MM.1S (cell line): ENCODE data around the gene CAPN15.

ENCODE experiments used
- DNase-seq: peaks from one replicate; pipeline ENCODE4 v3.0.0-alpha.2; 2015
- H2AFZ ChIP-seq: fragments of 300-600 bp; sonication (generic); 2 replicates; pipeline ENCODE4 v1.6.0; 2016; ENCODE audit warnings: antibody characterized with exemption, low read length
- H3F3A ChIP-seq: fragments of 300-600 bp; sonication (generic); 2 replicates; pipeline ENCODE4 v1.6.1; 2016; ENCODE audit warnings: mild to moderate bottlenecking, antibody characterized with exemption, low read length, moderate library complexity, mixed read lengths; ENCODE audit not compliant: insufficient read depth
- H3K27ac ChIP-seq: fragments of 300-600 bp; sonication (generic); 2 replicates; pipeline ENCODE4 v1.5.1; 2016; ENCODE audit warnings: mild to moderate bottlenecking, low read length
- H3K27me3 ChIP-seq: fragments of 300-600 bp; sonication (generic); replicated peaks from 2 replicates; pipeline ENCODE4 v1.6.0; 2016; ENCODE audit warnings: low read length; ENCODE audit not compliant: insufficient read depth
- H3K36me3 ChIP-seq: fragments of 300-600 bp; sonication (generic); replicated peaks from 2 replicates; pipeline ENCODE4 v1.6.1; 2016; ENCODE audit warnings: mild to moderate bottlenecking, low read length, mixed read lengths; ENCODE audit not compliant: insufficient read depth
- H3K4me1 ChIP-seq: fragments of 300-600 bp; sonication (generic); 2 replicates; pipeline ENCODE4 v1.6.1; 2016; ENCODE audit warnings: low read length, mixed read lengths
- H3K4me2 ChIP-seq: fragments of 300-600 bp; sonication (generic); 2 replicates; pipeline ENCODE4 v1.6.0; 2016; ENCODE audit warnings: low read depth, low read length
- H3K4me3 ChIP-seq: fragments of 300-600 bp; sonication (generic); 2 replicates; pipeline ENCODE4 v1.5.1; 2016; ENCODE audit warnings: low read length, mixed read lengths
- H3K79me2 ChIP-seq: fragments of 300-600 bp; sonication (generic); 2 replicates; pipeline ENCODE4 v1.6.1; 2016; ENCODE audit warnings: mixed run types, low read length, mixed read lengths
- H3K9ac ChIP-seq: fragments of 300-600 bp; sonication (generic); 2 replicates; pipeline ENCODE4 v1.6.1; 2016; ENCODE audit warnings: low read length, mixed read lengths
- H3K9me2 ChIP-seq: fragments of 300-600 bp; sonication (generic); replicated peaks from 2 replicates; pipeline ENCODE4 v1.6.1; 2016; ENCODE audit warnings: mild to moderate bottlenecking, low read length, mixed read lengths; ENCODE audit not compliant: insufficient read depth
- H3K9me3 ChIP-seq: fragments of 300-600 bp; sonication (generic); replicated peaks from 2 replicates; pipeline ENCODE4 v1.6.1; 2016; ENCODE audit warnings: mild to moderate bottlenecking, low read length, mixed read lengths; ENCODE audit not compliant: insufficient read depth
- H4K20me1 ChIP-seq: fragments of 300-600 bp; sonication (generic); 2 replicates; pipeline ENCODE4 v1.6.1; 2016; ENCODE audit warnings: mild to moderate bottlenecking, low read length, moderate library complexity, mixed read lengths; ENCODE audit not compliant: insufficient read depth
- CTCF ChIP-seq: fragments of 300-600 bp; sonication (generic); IDR thresholded peaks from 2 replicates; pipeline ENCODE4 v1.5.1; 2016; ENCODE audit warnings: antibody characterized with exemption, low read length, mixed read lengths
- EZH2 ChIP-seq: fragments of 300-600 bp; sonication (generic); optimal IDR thresholded peaks from 2 replicates; pipeline ENCODE3; 2017; ENCODE audit warnings: low read depth, mild to moderate bottlenecking, antibody characterized with exemption, low read length, mixed read lengths
- EZH2phosphoT487 ChIP-seq: fragments of 300-600 bp; sonication (generic); IDR thresholded peaks from 2 replicates; pipeline ENCODE4 v1.6.1; 2018; ENCODE audit warnings: antibody characterized with exemption, low read length

Gene CAPN15

DNA sequence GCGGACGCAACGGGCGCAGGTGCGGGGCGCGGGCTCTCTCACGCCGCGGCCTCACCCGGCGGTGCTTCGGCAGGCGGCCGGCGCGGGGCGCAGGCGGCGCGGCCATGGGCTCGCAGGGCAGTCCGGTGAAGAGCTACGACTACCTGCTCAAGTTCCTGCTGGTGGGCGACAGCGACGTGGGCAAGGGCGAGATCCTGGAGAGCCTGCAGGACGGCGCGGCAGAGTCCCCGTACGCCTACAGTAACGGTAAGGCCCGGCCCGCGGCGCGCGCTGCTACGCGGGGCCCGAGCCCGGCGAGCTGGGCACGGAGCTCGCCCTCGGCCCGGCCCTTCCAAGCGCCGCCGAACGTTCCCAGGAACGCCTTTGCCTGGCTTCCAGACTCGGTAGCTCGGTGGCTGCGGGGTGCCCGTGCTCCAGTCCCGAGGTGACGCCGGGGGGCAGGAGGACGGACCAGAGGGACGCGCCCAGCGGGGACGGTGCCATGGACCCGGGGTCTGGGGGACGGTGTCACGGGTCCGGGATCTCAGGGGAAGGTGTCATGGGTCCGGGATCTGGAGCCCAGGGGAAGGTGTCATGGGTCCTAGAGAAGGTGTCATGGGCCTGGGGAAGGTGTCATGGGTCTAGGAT is 62.8 kb downstream of the CAPN15 start:
- H3K4me1 ChIP-seq: peaks cover 8% of the 10 kb centered on the region
- H2AFZ ChIP-seq: peak overlapping the region; percentile 51; the same call in 1 of the 2 replicates
- no peaks in the 10 kb centered on the region for H3K9me2 ChIP-seq
- TF ChIP-seq CTCF (no peak), EZH2phosphoT487 (no peak)
- H3K79me2 ChIP-seq: peaks cover 69% of the 10 kb centered on the region
- H3K27me3 ChIP-seq: no peaks in the 10 kb centered on the region
- H3K9ac ChIP-seq: peak overlapping the region; percentile 78
- peaks cover 9% of the 10 kb centered on the region; the same call in 1 of the 2 replicates for H3F3A ChIP-seq
- no peak overlapping the region for H3K27ac ChIP-seq
- no peaks in the 10 kb centered on the region for H4K20me1 ChIP-seq
- H3K36me3 ChIP-seq: no peaks in the 10 kb centered on the region
- H3K4me3 ChIP-seq: peak overlapping the region; percentile 86
- no peaks in the 10 kb centered on the region for H3K9me3 ChIP-seq
- peak overlapping the region; percentile 98 for H3K4me2 ChIP-seq
- no peak for DNase-seq

DNA sequence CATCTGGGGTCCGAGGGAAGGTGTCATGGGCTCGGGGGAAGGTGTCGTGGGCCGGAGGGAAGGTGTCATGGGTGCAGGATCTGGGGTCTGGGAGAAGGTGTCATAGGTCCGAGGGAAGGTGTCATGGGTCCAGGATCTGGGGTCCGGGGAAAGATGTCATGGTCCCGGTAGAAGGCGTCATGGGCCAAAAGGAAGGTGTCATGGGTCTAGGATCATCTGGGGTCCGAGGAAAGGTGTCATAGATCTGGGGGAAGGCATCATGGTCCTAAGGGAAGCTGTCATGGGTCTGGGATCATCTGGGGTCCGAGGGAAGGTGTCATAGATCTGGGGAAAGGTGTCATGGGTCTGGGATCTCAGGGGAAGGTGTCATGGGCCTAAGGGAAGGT is 63.3 kb downstream of the CAPN15 start:
- H3K27ac ChIP-seq: no peak overlapping the region
- H3K36me3 ChIP-seq: no peaks in the 10 kb centered on the region
- no peak for DNase-seq
- no peak for TF ChIP-seq EZH2
- TF ChIP-seq EZH2phosphoT487: no peak
- TF ChIP-seq CTCF: no peak
- H3F3A ChIP-seq: peaks cover 9% of the 10 kb centered on the region; the same call in 1 of the 2 replicates
- H3K9ac ChIP-seq: peak overlapping the region; percentile 78; the same call in 1 of the 2 replicates
- no peaks in the 10 kb centered on the region for H3K9me3 ChIP-seq
- H3K27me3 ChIP-seq: no peaks in the 10 kb centered on the region
- peaks cover 8% of the 10 kb centered on the region for H3K4me1 ChIP-seq
- H3K4me2 ChIP-seq: peak overlapping the region; percentile 98
- no peak overlapping the region for H2AFZ ChIP-seq
- H3K9me2 ChIP-seq: no peaks in the 10 kb centered on the region
- H3K79me2 ChIP-seq: peaks cover 72% of the 10 kb centered on the region
- no peaks in the 10 kb centered on the region for H4K20me1 ChIP-seq
- H3K4me3 ChIP-seq: peak overlapping the region; percentile 86

- peak overlapping the region; percentile 98; the same call in 1 of the 2 replicates for H3K4me2 ChIP-seq
- DNase-seq: no peak
- H3K9me2 ChIP-seq: no peaks in the 10 kb centered on the region
- no peak overlapping the region for H3K27ac ChIP-seq
- H3K9me3 ChIP-seq: no peaks in the 10 kb centered on the region
- peaks cover 76% of the 10 kb centered on the region for H3K79me2 ChIP-seq
- no peaks in the 10 kb centered on the region for H3K36me3 ChIP-seq
- no peaks in the 10 kb centered on the region for H3K27me3 ChIP-seq
- TF ChIP-seq EZH2phosphoT487 (no peak), CTCF (no peak), EZH2 (no peak)
- peaks cover 8% of the 10 kb centered on the region for H3K4me1 ChIP-seq
- H4K20me1 ChIP-seq: no peaks in the 10 kb centered on the region
- no peak overlapping the region for H2AFZ ChIP-seq
- H3K4me3 ChIP-seq: peak overlapping the region; percentile 86; the same call in 1 of the 2 replicates
- peaks cover 9% of the 10 kb centered on the region; the same call in 1 of the 2 replicates for H3F3A ChIP-seq
- peak overlapping the region; percentile 78; the same call in 1 of the 2 replicates for H3K9ac ChIP-seq
Observed at GRCh38 chr16:591231-591630, 63.7 kb downstream of the CAPN15 start.
